Activated CD4-positive, CD25-positive, alpha-beta regulatory T cell treated with anti-CD3 and anti-CD28 coated beads, Interleukin-2, amount 50 U/mL, for 72 hours (primary cell): Measurements from ENCODE around the gene SYNPO.
A peak's percentile ranks its signal among the peaks of the same experiment; 100 is the strongest.

Experiments used
- DNase-seq: peaks from one replicate; pipeline ENCODE4 v3.0.0; 2021

Gene SYNPO

GRCh38 chr5:150644058-150644457, 3.6 kb downstream of the SYNPO start:
- DNase-seq, result no peak

- DNase-seq, result no peak
These were observed 4.1 kb downstream of the SYNPO start for GRCh38 chr5:150644514-150644913.

- no peak for DNase-seq
These were observed 4.7 kb downstream of the SYNPO start for GRCh38 chr5:150645070-150645700.

DNA sequence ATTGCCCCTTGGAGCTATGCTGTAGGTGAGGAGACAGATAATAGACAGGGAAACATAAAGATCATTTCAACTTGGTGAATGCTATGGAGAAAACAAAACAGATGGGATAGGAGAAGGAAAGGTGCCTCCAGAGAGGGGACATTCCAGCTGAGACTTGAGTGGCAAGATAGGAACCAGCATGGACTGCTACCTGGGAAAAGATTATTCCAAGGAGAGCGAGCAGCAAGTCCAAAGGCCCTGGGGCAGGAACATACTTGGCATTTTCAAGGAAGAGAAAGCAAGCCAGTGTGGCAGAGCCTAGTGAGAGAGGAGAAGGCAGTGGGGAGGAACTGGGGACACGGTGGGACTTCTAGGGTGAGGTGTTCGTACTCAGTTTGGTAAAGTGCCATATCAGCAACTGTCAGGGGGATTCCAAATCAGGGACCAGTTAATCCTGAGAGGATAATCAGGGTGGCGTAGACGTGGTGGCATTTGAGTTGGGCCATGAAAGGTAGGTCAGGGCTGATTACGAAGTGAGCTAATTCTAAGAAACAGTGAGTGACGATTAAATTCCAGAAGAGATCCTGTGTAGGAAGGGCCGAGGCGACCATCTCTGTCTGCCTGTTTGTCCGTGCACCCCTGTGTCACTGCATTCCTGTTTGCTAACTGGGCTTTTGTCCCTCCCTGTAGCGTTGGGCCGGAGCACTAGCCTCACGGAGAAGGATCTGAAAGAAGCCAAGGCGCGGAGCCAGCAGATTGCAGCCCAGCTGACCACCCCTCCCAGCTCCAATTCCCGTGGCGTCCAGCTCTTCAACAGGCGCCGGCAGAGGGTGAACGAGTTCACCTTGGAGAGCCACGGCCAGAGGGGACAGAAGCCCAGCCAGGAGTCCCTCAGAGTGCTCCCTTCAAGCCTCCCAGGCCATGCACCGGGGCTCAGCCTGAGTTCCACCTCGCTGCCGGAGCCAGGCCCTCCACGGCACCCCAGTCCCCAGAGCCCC, 7.1 kb downstream of the SYNPO start:
- DNase-seq, result no peak

DNA sequence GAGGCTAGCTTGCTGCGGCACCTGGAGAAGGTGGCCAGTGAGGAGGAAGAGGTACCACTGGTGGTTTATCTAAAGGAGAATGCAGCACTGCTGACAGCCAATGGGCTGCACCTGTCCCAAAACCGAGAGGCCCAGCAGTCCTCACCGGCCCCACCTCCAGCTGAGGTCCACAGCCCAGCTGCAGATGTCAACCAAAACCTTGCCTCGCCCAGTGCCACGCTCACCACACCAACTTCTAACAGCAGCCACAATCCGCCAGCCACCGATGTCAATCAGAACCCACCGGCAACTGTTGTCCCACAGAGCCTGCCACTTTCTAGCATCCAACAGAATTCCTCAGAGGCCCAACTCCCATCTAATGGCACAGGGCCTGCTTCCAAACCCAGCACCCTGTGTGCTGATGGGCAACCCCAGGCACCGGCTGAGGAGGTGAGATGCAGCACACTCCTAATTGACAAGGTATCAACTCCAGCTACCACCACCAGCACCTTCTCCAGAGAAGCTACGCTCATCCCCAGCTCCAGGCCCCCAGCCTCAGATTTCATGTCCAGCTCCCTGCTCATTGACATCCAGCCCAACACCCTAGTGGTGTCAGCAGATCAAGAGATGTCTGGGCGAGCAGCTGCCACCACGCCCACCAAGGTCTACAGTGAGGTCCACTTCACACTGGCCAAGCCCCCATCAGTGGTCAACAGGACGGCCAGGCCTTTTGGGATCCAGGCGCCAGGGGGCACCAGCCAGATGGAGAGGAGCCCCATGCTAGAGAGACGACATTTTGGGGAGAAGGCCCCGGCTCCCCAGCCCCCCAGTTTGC, 8.0 kb downstream of the SYNPO start:
- DNase-seq, result no peak

DNA sequence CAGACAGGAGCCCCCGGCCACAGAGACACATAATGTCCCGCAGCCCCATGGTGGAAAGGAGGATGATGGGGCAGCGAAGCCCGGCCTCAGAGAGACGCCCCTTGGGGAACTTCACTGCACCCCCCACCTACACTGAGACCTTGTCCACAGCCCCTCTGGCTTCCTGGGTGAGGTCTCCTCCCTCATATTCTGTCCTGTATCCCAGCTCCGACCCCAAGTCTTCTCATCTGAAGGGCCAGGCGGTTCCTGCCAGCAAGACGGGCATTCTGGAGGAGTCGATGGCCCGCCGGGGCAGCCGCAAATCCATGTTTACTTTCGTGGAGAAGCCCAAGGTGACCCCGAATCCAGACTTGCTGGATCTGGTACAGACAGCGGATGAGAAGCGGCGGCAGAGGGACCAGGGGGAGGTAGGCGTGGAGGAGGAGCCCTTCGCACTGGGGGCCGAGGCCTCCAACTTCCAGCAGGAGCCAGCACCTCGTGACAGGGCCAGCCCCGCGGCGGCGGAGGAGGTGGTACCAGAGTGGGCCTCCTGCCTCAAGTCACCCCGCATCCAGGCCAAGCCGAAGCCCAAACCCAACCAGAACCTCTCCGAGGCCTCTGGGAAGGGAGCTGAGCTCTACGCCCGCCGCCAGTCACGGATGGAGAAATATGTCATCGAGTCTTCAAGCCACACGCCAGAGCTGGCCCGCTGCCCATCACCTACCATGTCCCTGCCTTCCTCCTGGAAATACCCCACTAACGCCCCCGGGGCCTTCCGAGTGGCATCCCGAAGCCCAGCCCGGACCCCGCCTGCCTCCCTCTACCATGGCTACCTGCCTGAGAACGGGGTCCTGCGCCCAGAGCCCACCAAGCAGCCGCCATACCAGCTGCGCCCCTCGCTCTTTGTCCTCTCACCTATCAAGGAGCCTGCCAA, 8.9 kb downstream of the SYNPO start:
- DNase-seq, result no peak

GRCh38 chr5:150650021-150651006, 9.9 kb downstream of the SYNPO start:
- no peak for DNase-seq

GRCh38 chr5:150651382-150651781, 10.9 kb downstream of the SYNPO start:
- DNase-seq, result no peak

GRCh38 chr5:150651924-150652671, 11.6 kb downstream of the SYNPO start:
- no peak for DNase-seq

DNA sequence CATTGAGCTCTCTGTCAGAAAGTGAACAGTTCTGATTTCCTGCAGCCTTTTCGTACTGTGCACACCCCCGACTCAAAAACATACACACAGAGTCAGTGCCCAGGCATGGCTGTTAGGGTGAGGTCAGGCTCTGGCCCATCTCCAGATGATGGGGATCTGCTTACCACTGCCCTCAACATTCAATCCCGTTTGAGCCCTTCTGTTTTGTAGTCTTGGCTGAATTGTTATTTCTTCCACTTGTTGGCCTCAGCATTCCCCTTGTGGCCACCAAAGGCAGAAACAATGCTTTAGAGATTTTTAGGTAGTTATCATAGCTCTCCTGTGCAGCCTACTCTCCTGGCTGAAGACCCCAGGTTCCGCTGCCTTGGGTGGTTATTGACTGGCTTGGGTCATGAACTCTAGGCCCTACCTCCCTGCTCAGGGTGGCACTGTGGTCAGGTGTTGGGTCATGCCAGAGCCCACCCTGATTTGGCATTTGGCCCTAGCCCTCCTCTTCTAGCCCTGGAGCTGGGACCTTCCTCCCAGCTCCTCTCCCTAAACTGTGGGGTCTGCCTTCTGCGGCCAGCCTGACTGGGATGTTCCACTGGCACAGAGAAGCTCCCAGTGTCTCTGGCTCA, 12.8 kb downstream of the SYNPO start:
- no peak for DNase-seq

GRCh38 chr5:150653762-150654556, 13.5 kb downstream of the SYNPO start:
- no peak for DNase-seq

GRCh38 chr5:150655221-150655620, 14.8 kb downstream of the SYNPO start:
- DNase-seq, result no peak

- peak; percentile 68 for DNase-seq
These were observed 16.0 kb downstream of the SYNPO start for GRCh38 chr5:150656191-150657132.

- no peak for DNase-seq
These were observed 17.7 kb downstream of the SYNPO start for GRCh38 chr5:150658121-150658520.

DNA sequence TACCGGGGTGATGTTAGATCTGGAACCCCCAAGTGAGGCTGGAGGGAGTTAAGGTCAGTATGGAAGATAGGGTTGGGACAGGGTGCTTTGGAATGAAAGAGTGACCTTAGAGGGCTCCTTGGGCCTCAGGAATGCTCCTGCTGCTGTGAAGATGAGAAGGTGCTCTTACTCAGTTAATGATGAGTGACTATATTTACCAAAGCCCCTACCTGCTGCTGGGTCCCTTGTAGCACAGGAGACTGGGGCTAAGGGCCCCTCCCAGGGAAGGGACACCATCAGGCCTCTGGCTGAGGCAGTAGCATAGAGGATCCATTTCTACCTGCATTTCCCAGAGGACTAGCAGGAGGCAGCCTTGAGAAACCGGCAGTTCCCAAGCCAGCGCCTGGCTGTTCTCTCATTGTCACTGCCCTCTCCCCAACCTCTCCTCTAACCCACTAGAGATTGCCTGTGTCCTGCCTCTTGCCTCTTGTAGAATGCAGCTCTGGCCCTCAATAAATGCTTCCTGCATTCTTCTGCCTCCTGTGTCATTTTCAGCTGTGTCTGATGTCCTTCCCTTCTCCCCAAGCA, 18.3 kb downstream of the SYNPO start:
- no peak for DNase-seq

- no peak for DNase-seq
These were observed 19.1 kb downstream of the SYNPO start for GRCh38 chr5:150659360-150660107.
